ENCODE measurements around the gene SPTBN2. TPM values are rescaled to one million over a fixed set of nuclear protein-coding genes. Genes with fewer than 3 reads are reported as not detected.

SPTBN2 gene
- total RNA-seq, 2 donors from 2014 or later: 1.2 to 5.6 TPM

GRCh38 chr11:66720223-66720898, 8.7 kb downstream of the SPTBN2 start:
- no peak for ATAC-seq (ENCODE audit: insufficient number of reproducible peaks, low FRiP score, low read depth)
- no peak overlapping the region for H3K27ac ChIP-seq

GRCh38 chr11:66719111-66719872, 9.7 kb downstream of the SPTBN2 start:
- TF ChIP-seq CTCF (IDR thresholded peaks at IDR 0.05): no peak
- no peaks in the 10 kb centered on the region for H3K4me1 ChIP-seq (ENCODE audit: control insufficient read depth in 1 of 2, low read depth in 2 of 2)
- ATAC-seq (ENCODE audit: insufficient number of reproducible peaks, low FRiP score, low read depth): no peak
- H3K36me3 ChIP-seq: no peaks in the 10 kb centered on the region
- no peak for DNase-seq (ENCODE audit: low spot score)
- no peak overlapping the region for H3K27ac ChIP-seq
- no peak overlapping the region for H3K4me3 ChIP-seq
- no peaks in the 10 kb centered on the region for H3K9me3 ChIP-seq
- H3K27me3 ChIP-seq (replicated peaks; ENCODE audit: insufficient read depth): no peaks in the 10 kb centered on the region

More at GRCh38 chr11:66720223-66720898, 8.7 kb downstream of the SPTBN2 start:
- no peak for TF ChIP-seq CTCF (IDR thresholded peaks at IDR 0.05)
- Histone ChIP-seq H3K4me3 (no peak overlapping the region), H3K4me1 (ENCODE audit: control insufficient read depth in 1 of 2, low read depth in 2 of 2) (no peaks in the 10 kb centered on the region), H3K27me3 (replicated peaks; ENCODE audit: insufficient read depth) (no peaks in the 10 kb centered on the region), H3K36me3 (no peaks in the 10 kb centered on the region), H3K9me3 (no peaks in the 10 kb centered on the region)
- DNase-seq (ENCODE audit: low spot score): no peak

- H3K4me3 ChIP-seq: no peak overlapping the region
- DNase-seq (ENCODE audit: low spot score) (no peak), ATAC-seq (ENCODE audit: insufficient number of reproducible peaks, low FRiP score, low read depth) (no peak)
- no peak for TF ChIP-seq CTCF (IDR thresholded peaks at IDR 0.05)
- H3K9me3 ChIP-seq: no peaks in the 10 kb centered on the region
- no peaks in the 10 kb centered on the region for H3K36me3 ChIP-seq
- no peaks in the 10 kb centered on the region for H3K4me1 ChIP-seq (ENCODE audit: control insufficient read depth in 1 of 2, low read depth in 2 of 2)
- H3K27me3 ChIP-seq (replicated peaks; ENCODE audit: insufficient read depth): no peaks in the 10 kb centered on the region
- H3K27ac ChIP-seq: no peak overlapping the region
These were observed 10.6 kb downstream of the SPTBN2 start for GRCh38 chr11:66718320-66718971.

GRCh38 chr11:66717925-66718319, 11.1 kb downstream of the SPTBN2 start:
- no peak for TF ChIP-seq CTCF (IDR thresholded peaks at IDR 0.05)
- H3K27me3 ChIP-seq (replicated peaks; ENCODE audit: insufficient read depth): no peaks in the 10 kb centered on the region
- H3K4me1 ChIP-seq (ENCODE audit: control insufficient read depth in 1 of 2, low read depth in 2 of 2): no peaks in the 10 kb centered on the region
- ATAC-seq (ENCODE audit: insufficient number of reproducible peaks, low FRiP score, low read depth) (no peak), DNase-seq (ENCODE audit: low spot score) (no peak)
- no peak overlapping the region for H3K27ac ChIP-seq
- no peaks in the 10 kb centered on the region for H3K9me3 ChIP-seq
- no peak overlapping the region for H3K4me3 ChIP-seq
- no peaks in the 10 kb centered on the region for H3K36me3 ChIP-seq

GRCh38 chr11:66716996-66717395, 12.0 kb downstream of the SPTBN2 start:
- Histone ChIP-seq H3K4me3 (no peak overlapping the region), H3K36me3 (no peaks in the 10 kb centered on the region), H3K27me3 (replicated peaks; ENCODE audit: insufficient read depth) (no peaks in the 10 kb centered on the region), H3K4me1 (ENCODE audit: control insufficient read depth in 1 of 2, low read depth in 2 of 2) (no peaks in the 10 kb centered on the region), H3K27ac (no peak overlapping the region), H3K9me3 (no peaks in the 10 kb centered on the region)
- TF ChIP-seq CTCF (IDR thresholded peaks at IDR 0.05): no peak
- no peak for DNase-seq (ENCODE audit: low spot score)
- ATAC-seq (ENCODE audit: insufficient number of reproducible peaks, low FRiP score, low read depth): no peak
